HG03064 (cell line): ENCODE data around the gene SLC17A3.

ENCODE experiments used
- ATAC-seq: cut with Tn5 transposase; IDR thresholded peaks from one replicate; pipeline ENCODE4 v1.9.1; 2021; ENCODE audit warnings: low read depth; ENCODE audit not compliant: unreplicated experiment

Gene SLC17A3, protein sequence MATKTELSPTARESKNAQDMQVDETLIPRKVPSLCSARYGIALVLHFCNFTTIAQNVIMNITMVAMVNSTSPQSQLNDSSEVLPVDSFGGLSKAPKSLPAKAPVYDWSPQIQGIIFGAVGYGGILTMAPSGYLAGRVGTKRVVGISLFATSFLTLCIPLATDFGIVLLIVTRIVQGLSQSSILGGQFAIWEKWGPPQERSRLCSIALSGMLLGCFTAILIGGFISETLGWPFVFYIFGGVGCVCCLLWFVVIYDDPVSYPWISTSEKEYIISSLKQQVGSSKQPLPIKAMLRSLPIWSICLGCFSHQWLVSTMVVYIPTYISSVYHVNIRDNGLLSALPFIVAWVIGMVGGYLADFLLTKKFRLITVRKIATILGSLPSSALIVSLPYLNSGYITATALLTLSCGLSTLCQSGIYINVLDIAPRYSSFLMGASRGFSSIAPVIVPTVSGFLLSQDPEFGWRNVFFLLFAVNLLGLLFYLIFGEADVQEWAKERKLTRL

DNA sequence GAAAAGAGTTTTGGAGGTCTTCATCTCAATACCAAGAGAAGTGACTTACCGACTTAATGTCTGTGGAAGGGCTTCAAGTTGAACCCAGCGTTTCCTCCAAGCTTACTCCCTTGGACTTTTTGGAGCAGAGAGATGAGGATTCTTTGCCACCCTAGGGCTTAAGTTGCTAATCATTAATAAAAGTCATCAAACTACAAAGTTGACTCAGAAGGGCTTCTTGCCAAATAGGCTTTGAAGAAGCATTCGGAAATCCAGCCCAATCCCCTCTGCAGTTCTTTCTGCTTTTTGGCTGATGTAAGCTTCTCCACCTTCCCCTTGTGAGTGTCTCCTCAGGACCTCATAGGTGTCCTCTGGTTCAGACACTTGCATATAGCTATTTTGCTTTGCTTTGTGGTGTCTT, at the start of gene SLC17A3:
Gene SLC17A3, minus strand, starts transcription at position 126 of the 400 bp plus-strand sequence. CDS start 5,856 bp downstream, outside the sequence.
- no peak for ATAC-seq

GRCh38 chr6:25922301-25922700, 48.3 kb upstream of the SLC17A3 start:
- no peak for ATAC-seq

DNA sequence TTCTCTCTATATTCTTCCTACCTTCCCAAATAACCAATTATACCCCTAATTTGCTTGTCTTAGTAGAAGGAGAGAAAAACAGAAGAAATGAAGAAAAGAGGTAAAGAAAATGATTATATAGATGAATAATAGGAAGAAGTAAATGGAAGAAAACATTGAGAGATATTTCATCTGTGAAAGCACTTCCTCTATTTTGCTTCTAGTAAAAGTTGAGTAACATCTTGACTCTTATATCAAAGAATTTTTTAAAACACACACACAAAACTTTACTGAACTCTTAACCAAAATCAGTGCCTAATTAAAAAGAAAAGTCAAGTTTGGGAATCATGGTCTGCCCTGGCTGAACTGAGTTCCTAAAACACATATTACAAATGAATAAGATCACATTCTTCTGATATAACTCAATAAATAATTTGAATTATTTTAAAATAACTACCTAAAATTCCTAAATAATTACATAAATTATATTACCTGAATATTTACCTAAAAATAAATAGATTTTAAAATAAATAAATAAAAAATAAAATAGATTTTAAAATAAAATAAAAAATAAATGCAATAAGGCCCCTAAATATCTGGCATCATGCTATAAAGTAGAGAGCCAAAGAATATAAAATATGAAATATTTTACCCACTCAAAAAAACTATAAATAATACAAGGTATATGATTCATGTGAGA, 47.6 kb upstream of the SLC17A3 start:
- no peak for ATAC-seq

GRCh38 chr6:25919657-25920056, 45.6 kb upstream of the SLC17A3 start:
- no peak for ATAC-seq

- ATAC-seq = no peak
Measured at GRCh38 chr6:25918083-25918683, 44.1 kb upstream of the SLC17A3 start.

- no peak for ATAC-seq
Measured at GRCh38 chr6:25916789-25917490, 42.9 kb upstream of the SLC17A3 start.

GRCh38 chr6:25916330-25916729, 42.3 kb upstream of the SLC17A3 start:
- no peak for ATAC-seq

GRCh38 chr6:25913741-25914140, 39.7 kb upstream of the SLC17A3 start:
- ATAC-seq = no peak

GRCh38 chr6:25911351-25911750, 37.3 kb upstream of the SLC17A3 start:
- no peak for ATAC-seq

DNA sequence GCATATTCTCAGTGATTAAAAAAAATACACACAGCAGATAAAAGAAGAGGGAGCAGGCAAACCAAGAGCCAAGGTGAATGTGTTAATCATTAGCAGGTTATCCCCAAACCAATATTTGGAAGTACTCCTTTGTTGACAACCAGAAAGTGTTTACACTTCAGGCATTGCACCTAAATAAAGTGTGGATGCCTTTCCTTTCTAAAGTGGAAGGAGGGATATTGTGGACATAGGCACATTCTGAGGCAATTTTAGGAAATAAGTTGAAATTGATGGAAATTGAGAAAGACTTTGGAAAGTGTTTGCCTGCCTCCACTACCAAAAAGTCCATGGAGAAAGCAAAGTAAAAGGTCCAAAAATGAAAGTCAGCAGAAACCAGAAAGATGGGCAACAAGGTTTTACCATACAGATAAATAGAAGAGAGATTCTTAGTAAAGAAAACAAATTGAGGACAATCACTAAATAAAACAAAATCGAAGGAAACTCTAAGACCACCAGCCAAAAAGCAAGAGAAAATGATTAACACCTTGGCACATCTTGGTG, 33.5 kb upstream of the SLC17A3 start:
- ATAC-seq = no peak

GRCh38 chr6:25903467-25904099, 29.5 kb upstream of the SLC17A3 start:
- no peak for ATAC-seq

- no peak for ATAC-seq
Measured at GRCh38 chr6:25902071-25902470, 28.0 kb upstream of the SLC17A3 start.

DNA sequence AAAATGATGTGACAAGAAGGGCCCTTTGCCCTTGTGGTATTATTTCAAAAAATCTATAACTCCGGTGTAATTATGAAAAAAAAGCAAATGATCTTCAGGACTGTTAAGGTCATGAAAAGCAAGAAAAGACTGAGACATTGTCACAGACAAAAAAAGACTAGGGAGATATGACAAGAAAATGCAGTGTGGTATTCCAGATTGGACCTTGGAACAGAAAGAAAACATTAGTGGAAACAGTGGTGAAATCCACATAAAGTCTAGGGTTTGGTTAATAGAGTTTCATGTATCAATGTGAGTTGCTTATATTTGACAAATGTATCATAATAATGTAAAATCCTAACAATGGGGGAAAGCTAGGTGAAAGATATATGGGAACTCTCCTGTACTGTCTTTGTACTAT, 26.8 kb upstream of the SLC17A3 start:
- ATAC-seq = no peak

DNA sequence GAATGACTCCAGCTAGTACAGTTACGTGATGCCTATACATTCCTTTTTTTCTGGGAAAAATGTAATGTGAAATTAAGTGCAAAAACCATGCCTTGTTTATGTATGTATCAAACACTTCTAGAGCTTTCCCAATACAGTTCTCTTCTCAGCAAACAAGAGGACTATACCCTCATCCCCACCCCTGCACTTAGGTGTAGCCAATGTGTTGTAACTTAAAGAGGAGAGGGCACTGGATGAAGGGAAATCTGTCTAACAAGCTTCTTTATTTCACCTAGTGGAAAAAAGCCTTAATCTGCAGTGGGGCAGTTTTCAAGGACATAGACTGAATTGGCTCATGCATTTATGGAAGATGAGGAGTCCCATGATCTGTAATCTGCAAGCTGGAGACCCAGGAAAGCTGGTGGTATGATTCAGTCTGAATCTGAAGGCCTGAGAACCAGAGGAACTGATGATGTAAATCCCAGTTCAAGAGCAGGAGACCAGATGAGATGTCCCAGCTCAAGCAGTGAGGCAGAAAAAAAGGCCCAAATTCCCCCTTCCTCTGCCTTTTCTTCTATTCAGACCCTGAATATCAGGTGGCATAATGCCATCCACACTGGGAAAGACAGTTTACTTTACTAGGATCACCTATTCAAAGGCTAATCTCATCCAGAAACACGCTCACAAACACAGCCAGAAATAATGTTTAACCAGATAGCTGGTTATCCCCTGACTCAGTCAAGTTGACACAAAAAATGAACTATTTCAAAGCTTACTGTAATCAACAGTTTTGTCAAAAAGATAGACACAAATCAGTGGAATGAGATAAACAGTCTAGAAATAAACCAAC, 25.8 kb upstream of the SLC17A3 start:
- ATAC-seq = no peak

GRCh38 chr6:25899123-25899522, 25.1 kb upstream of the SLC17A3 start:
- ATAC-seq = no peak

DNA sequence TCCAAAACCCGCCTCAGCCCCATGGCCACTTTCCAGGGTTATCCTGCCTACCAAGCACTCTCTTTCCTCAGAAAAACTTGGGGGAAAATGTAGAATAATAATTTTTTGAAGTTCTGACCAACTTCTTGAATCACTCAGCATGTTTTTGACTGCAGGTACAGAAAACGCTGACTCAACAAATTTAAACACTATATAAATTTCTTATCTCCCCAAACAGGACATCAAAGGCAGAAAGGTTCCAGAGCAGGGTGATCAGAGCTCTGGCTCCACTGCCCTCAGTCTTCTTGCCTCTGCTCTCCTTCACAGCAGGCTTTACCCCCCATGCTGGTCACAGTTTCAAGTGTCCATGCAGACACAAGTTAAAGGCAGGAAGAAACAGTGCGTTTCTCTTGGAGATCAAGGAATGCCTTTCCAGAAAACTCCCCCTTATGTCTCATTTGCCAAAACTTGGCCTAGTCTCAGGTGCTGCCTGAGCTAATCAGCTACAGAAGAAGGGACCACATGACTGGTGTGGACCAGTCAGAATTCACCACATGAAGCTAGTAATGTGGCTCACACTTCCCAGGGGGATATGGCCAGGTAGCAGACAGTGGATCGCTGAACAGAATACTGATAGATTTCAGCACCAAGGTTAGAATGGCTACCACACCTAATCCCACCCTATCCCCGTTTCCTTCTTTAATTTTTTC, 24.4 kb upstream of the SLC17A3 start:
- ATAC-seq = no peak

DNA sequence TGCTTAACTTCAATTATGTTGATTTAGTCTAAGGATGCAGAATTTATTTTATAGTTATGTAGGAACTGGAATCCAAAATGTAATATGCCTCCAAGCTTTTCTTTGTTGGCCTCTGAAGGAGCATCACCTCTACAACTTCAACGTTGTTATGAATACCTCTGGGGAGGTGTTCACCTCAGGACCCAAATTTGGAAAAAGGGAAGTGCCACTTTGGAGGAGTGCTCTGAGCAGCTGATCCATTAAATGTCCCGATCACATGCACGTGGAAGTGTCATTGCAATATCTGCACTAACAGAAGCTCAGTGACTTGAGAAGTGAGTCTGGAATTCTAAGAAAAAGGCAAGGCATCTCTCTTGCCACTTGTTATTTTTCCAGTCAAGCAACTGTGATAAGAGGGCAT, 22.2 kb upstream of the SLC17A3 start:
- ATAC-seq = no peak

GRCh38 chr6:25895771-25896170, 21.7 kb upstream of the SLC17A3 start:
- ATAC-seq = no peak

DNA sequence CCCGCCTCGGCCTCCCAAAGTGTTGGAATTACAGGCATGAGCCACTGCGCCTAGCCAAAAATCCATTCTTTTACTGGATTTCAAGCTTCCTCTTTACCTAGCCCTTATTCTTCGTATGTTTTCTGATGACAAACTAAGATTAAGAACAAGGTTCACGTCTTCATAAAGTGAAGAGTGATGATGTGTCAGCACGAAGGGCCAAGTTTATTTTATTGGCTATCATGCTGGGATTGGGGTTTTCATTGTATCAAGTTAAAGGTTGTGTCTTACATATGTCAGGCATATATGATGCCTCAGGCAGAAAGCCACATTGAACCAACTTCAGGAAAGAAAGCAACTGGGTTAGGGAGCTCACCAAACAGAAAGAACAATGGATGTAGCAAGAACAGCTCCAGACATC, 19.7 kb upstream of the SLC17A3 start:
- no peak for ATAC-seq
